ENCODE results near the gene NUDT19.

DNA sequence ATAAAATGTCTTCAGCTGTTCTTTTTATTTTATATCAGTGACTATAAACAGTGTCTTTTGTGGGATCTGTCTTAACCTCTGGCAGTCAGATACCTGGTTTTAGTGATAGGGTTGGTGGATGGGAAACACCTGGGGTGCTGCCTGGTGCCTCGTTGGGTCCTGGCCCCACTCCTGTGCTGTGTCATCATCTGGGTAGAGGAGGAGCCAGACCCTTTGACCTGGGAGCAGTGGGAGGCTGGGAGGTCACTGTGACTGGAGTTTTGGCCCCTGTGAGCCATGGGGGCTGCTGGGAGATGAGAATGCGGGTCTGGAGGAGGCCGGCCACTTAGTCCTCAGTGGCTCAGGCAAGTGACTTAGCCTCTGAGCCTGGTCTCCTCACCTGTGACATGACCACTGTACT is 57.3 kb downstream of the NUDT19 start:
- TF ChIP-seq EZH2phosphoT487 (IDR thresholded peaks at IDR 0.05; ENCODE audit: low read length) (no peak), EZH2 (optimal IDR thresholded peaks at IDR 0.05; ENCODE audit: low read depth, low read length) (no peak)
- TF ChIP-seq, protein P1, sequence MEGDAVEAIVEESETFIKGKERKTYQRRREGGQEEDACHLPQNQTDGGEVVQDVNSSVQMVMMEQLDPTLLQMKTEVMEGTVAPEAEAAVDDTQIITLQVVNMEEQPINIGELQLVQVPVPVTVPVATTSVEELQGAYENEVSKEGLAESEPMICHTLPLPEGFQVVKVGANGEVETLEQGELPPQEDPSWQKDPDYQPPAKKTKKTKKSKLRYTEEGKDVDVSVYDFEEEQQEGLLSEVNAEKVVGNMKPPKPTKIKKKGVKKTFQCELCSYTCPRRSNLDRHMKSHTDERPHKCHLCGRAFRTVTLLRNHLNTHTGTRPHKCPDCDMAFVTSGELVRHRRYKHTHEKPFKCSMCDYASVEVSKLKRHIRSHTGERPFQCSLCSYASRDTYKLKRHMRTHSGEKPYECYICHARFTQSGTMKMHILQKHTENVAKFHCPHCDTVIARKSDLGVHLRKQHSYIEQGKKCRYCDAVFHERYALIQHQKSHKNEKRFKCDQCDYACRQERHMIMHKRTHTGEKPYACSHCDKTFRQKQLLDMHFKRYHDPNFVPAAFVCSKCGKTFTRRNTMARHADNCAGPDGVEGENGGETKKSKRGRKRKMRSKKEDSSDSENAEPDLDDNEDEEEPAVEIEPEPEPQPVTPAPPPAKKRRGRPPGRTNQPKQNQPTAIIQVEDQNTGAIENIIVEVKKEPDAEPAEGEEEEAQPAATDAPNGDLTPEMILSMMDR (IDR thresholded peaks at IDR 0.05; ENCODE audit: low read length), result no peak

All from MM.1S (cell line).